Trophoblast cell (in vitro differentiated cells and primary cell): ENCODE measurements around the gene C1QTNF3.
"Not testable (repeated sequence)": the region's sequence is repeated elsewhere in the genome, so short reads cannot be mapped to it uniquely, and the experiment has no call there.

Experiments
- DNase-seq, 2 donors: peaks; one replicate each; pipeline ENCODE4 v3.0.0-alpha.2; 2016
- H2AFZ ChIP-seq: 2 replicates; pipeline ENCODE4 v1.6.1; 2013; ENCODE audit warnings: low read length, moderate library complexity, mild to moderate bottlenecking; ENCODE audit not compliant: insufficient read depth, poor library complexity
- H2AK5ac ChIP-seq: 2 replicates; pipeline ENCODE4 v1.6.1; 2013; ENCODE audit warnings: mild to moderate bottlenecking, low read length
- H2BK120ac ChIP-seq: 2 replicates; pipeline ENCODE4 v1.6.1; 2013; ENCODE audit warnings: low read length, mild to moderate bottlenecking, moderate library complexity; ENCODE audit not compliant: insufficient read depth, poor library complexity
- H2BK12ac ChIP-seq: 2 replicates; pipeline ENCODE4 v1.6.1; 2013; ENCODE audit warnings: mild to moderate bottlenecking, low read length, moderate library complexity
- H2BK5ac ChIP-seq: 2 replicates; pipeline ENCODE4 v1.6.1; 2013; ENCODE audit warnings: low read length, low read depth, moderate library complexity, mild to moderate bottlenecking; ENCODE audit not compliant: poor library complexity
- H3K14ac ChIP-seq: 2 replicates; pipeline ENCODE4 v1.6.1; 2013; ENCODE audit warnings: mild to moderate bottlenecking, low read length
- H3K18ac ChIP-seq: 2 replicates; pipeline ENCODE4 v1.6.1; 2013; ENCODE audit warnings: mild to moderate bottlenecking, low read length
- H3K23ac ChIP-seq: 2 replicates; pipeline ENCODE4 v1.6.1; 2013; ENCODE audit warnings: low read length
- H3K27ac ChIP-seq: 2 replicates; pipeline ENCODE4 v1.5.1; 2013; ENCODE audit warnings: low read depth, mild to moderate bottlenecking, inconsistent platforms, low read length, moderate library complexity
- H3K27me3 ChIP-seq: 2 replicates; pipeline ENCODE4 v1.6.1; 2013; ENCODE audit warnings: inconsistent platforms, mild to moderate bottlenecking, low read length, moderate library complexity; ENCODE audit not compliant: insufficient read depth
- H3K36me3 ChIP-seq, 2 experiments: 1 replicate in 1 of 2; 2 replicates in 1 of 2; pipeline ENCODE4 v1.6.1; 2013; ENCODE audit warnings: low read length in 2 of 2, mild to moderate bottlenecking in 2 of 2, moderate library complexity in 1 of 2; ENCODE audit not compliant: insufficient read depth in 2 of 2, control insufficient read depth in 1 of 2
- H3K4ac ChIP-seq: 2 replicates; pipeline ENCODE4 v1.6.1; 2013; ENCODE audit warnings: low read depth, mild to moderate bottlenecking, low read length, moderate library complexity
- H3K4me1 ChIP-seq, 2 experiments: 1 replicate in 1 of 2; 2 replicates in 1 of 2; pipeline ENCODE4 v1.6.1; 2013; ENCODE audit warnings: low read length in 2 of 2, mild to moderate bottlenecking in 2 of 2, moderate library complexity in 1 of 2; ENCODE audit not compliant: insufficient read depth in 2 of 2, control insufficient read depth in 1 of 2
- H3K4me2 ChIP-seq: 2 replicates; pipeline ENCODE4 v1.6.1; 2013; ENCODE audit warnings: inconsistent platforms, mild to moderate bottlenecking, low read length, moderate library complexity
- H3K4me3 ChIP-seq: 2 replicates; pipeline ENCODE4 v1.5.1; 2013; ENCODE audit warnings: mild to moderate bottlenecking, low read depth, low read length, inconsistent platforms
- H3K79me1 ChIP-seq: one replicate; pipeline ENCODE4 v1.6.1; 2013; ENCODE audit warnings: low read length
- H3K79me2 ChIP-seq: 2 replicates; pipeline ENCODE4 v1.6.1; 2013; ENCODE audit warnings: low read length, mild to moderate bottlenecking; ENCODE audit not compliant: control insufficient read depth, insufficient read depth, poor library complexity
- H3K9ac ChIP-seq: 2 replicates; pipeline ENCODE4 v1.6.1; 2013; ENCODE audit warnings: mild to moderate bottlenecking, low read length
- H3K9me3 ChIP-seq: 2 replicates; pipeline ENCODE4 v1.6.1; 2013; ENCODE audit warnings: low read depth, mild to moderate bottlenecking, control low read depth, inconsistent platforms, low read length; ENCODE audit not compliant: insufficient read depth
- H4K12ac ChIP-seq: 2 replicates; pipeline ENCODE4 v1.6.1; 2013; ENCODE audit warnings: low read depth, mild to moderate bottlenecking, low read length, moderate library complexity
- H4K8ac ChIP-seq: 2 replicates; pipeline ENCODE4 v1.6.1; 2013; ENCODE audit warnings: low read depth, mild to moderate bottlenecking, low read length, moderate library complexity
- H4K91ac ChIP-seq: one replicate; pipeline ENCODE4 v1.6.1; 2013; ENCODE audit warnings: low read depth, mild to moderate bottlenecking, low read length, moderate library complexity
- WGBS: extraction: QIAGEN DNeasy Blood & Tissue Kit; methylation state at CpG from one replicate; pipeline ENCODE4 v1.1.7; 2013; ENCODE audit warnings: missing lambda C conversion rate; ENCODE audit not compliant: insufficient read length, insufficient coverage; ENCODE audit errors: extremely low coverage; 5-methylcytosine and 5-hydroxymethylcytosine counted together

The C1QTNF3 gene

GRCh38 chr5:34011536-34011935, 31.5 kb downstream of the C1QTNF3 start:
- Histone ChIP-seq H2AK5ac (no peak overlapping the region), H2BK120ac (no peak overlapping the region), H3K36me3 (no peaks in the 10 kb centered on the region), H3K27me3 (no peaks in the 10 kb centered on the region), H3K4me2 (no peak overlapping the region), H2BK12ac (no peak overlapping the region), H3K27ac (no peak overlapping the region), H4K91ac (no peak overlapping the region), H3K14ac (no peak overlapping the region), H2BK5ac (no peak overlapping the region), H3K79me2 (peaks cover 6% of the 10 kb centered on the region), H3K23ac (no peak overlapping the region), H3K79me1 (peaks cover 8% of the 10 kb centered on the region), H3K18ac (no peak overlapping the region), H3K4me1 (peaks cover 4 to 5% of the 10 kb centered on the region in 2 experiments), H4K12ac (no peak overlapping the region), H4K8ac (no peak overlapping the region), H3K9me3 (no peaks in the 10 kb centered on the region), H3K4me3 (no peak overlapping the region), H3K9ac (no peak overlapping the region), H3K4ac (no peak overlapping the region), H2AFZ (no peak overlapping the region)
- no CpG with 5 or more reads among the region's 4 CpGs for WGBS
- no peak for DNase-seq

- not testable (repeated sequence) for H3K4ac ChIP-seq, H3K18ac ChIP-seq, DNase-seq, H3K14ac ChIP-seq, H2BK120ac ChIP-seq, H2AK5ac ChIP-seq, H4K8ac ChIP-seq, H3K27me3 ChIP-seq, H3K9me3 ChIP-seq, H3K79me1 ChIP-seq, H3K9ac ChIP-seq, H3K4me1 ChIP-seq, H3K4me3 ChIP-seq, H2BK12ac ChIP-seq, H2AFZ ChIP-seq, H4K91ac ChIP-seq, H3K4me2 ChIP-seq, H3K36me3 ChIP-seq, H3K23ac ChIP-seq, H3K27ac ChIP-seq, H3K79me2 ChIP-seq, H2BK5ac ChIP-seq, H4K12ac ChIP-seq
- WGBS, result no CpG with 5 or more reads among the region's 2 CpGs
Observed at GRCh38 chr5:34010146-34010545, 32.9 kb downstream of the C1QTNF3 start.

- Histone ChIP-seq H2BK12ac (no peak overlapping the region), H2BK120ac (no peak overlapping the region), H3K27ac (no peak overlapping the region), H2BK5ac (no peak overlapping the region), H3K36me3 (no peaks in the 10 kb centered on the region), H3K23ac (no peak overlapping the region), H2AK5ac (no peak overlapping the region), H3K4me1 (peaks cover 4 to 5% of the 10 kb centered on the region in 2 experiments), H3K79me1 (peaks cover 8% of the 10 kb centered on the region), H2AFZ (no peak overlapping the region), H3K4me3 (no peak overlapping the region), H3K4ac (no peak overlapping the region), H3K79me2 (peaks cover 6% of the 10 kb centered on the region), H3K27me3 (no peaks in the 10 kb centered on the region), H3K18ac (no peak overlapping the region), H4K91ac (no peak overlapping the region), H3K14ac (no peak overlapping the region), H3K9ac (no peak overlapping the region), H3K4me2 (no peak overlapping the region), H4K12ac (no peak overlapping the region), H4K8ac (no peak overlapping the region), H3K9me3 (no peaks in the 10 kb centered on the region)
- no CpG with 5 or more reads among the region's 1 CpG for WGBS
- no peak for DNase-seq
Observed at GRCh38 chr5:34009610-34010009, 33.4 kb downstream of the C1QTNF3 start.

- Histone ChIP-seq H3K36me3 (peaks cover 0 to 3% of the 10 kb centered on the region in 2 experiments), H2AK5ac (no peak overlapping the region), H3K18ac (no peak overlapping the region), H3K27me3 (no peaks in the 10 kb centered on the region), H2BK5ac (no peak overlapping the region), H2BK12ac (no peak overlapping the region), H3K4me1 (peaks cover 4 to 5% of the 10 kb centered on the region in 2 experiments), H3K79me2 (peaks cover 6% of the 10 kb centered on the region), H3K14ac (no peak overlapping the region), H3K4me2 (peak overlapping the region; percentile 96), H4K91ac (no peak overlapping the region), H3K4ac (no peak overlapping the region), H3K79me1 (peaks cover 8% of the 10 kb centered on the region), H3K27ac (no peak overlapping the region), H3K9me3 (no peaks in the 10 kb centered on the region), H4K8ac (no peak overlapping the region), H2BK120ac (no peak overlapping the region), H2AFZ (no peak overlapping the region), H3K23ac (no peak overlapping the region), H4K12ac (no peak overlapping the region), H3K9ac (no peak overlapping the region), H3K4me3 (no peak overlapping the region)
- WGBS, result no CpG with 5 or more reads among the region's 1 CpG
- no peak for DNase-seq
Observed at GRCh38 chr5:34008802-34009201, 34.2 kb downstream of the C1QTNF3 start.
